Tibial nerve (tissue), 3 donors: ENCODE measurements around the gene LRRC40.

ENCODE experiments used
- POLR2A ChIP-seq, 2 donors: fragments of 450-650 bp; IDR thresholded peaks; one replicate each; pipeline ENCODE4 v1.6.1; 2017; ENCODE audit warnings: antibody characterized with exemption in 2 of 2, mild to moderate bottlenecking in 2 of 2, moderate library complexity in 2 of 2
- TF ChIP-seq, protein P1 (sequence below), 5 experiments: fragments of 200-600 bp in 3 of 5; fragments of 450-650 bp in 2 of 5; sonication (generic) in 3 of 5; IDR thresholded peaks; one replicate each; pipeline ENCODE4 v1.5.1; 2016 to 2019; ENCODE audit warnings: antibody characterized with exemption in 5 of 5, mild to moderate bottlenecking in 3 of 5, moderate library complexity in 2 of 5

DNA sequence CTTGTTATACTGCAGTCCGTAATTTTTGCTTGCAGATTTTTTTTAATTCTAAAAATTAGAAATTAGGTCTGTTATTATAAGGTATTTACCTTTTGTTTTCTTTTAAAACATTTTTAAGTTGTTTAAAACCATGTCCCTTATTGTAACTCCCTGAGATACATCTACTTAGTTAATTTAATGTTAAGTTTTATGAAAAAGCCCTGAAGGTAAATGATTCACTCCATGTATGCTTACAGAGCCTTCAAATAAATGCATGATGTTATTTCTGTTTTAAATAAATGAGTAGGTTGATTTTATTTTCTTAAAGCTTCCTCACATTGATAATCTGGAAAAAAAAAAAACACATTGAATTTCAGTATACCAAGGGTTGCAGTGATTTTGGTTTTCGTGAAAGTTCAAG is 23.3 kb upstream of the LRRC40 start:
- TF ChIP-seq, protein P1, sequence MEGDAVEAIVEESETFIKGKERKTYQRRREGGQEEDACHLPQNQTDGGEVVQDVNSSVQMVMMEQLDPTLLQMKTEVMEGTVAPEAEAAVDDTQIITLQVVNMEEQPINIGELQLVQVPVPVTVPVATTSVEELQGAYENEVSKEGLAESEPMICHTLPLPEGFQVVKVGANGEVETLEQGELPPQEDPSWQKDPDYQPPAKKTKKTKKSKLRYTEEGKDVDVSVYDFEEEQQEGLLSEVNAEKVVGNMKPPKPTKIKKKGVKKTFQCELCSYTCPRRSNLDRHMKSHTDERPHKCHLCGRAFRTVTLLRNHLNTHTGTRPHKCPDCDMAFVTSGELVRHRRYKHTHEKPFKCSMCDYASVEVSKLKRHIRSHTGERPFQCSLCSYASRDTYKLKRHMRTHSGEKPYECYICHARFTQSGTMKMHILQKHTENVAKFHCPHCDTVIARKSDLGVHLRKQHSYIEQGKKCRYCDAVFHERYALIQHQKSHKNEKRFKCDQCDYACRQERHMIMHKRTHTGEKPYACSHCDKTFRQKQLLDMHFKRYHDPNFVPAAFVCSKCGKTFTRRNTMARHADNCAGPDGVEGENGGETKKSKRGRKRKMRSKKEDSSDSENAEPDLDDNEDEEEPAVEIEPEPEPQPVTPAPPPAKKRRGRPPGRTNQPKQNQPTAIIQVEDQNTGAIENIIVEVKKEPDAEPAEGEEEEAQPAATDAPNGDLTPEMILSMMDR (IDR thresholded peaks at IDR 0.05) = no peak
- no peak for TF ChIP-seq POLR2A (IDR thresholded peaks at IDR 0.05)
